Uterus (tissue), 2 donors: ENCODE results near the gene STAT4.

Source experiments
- CTCF ChIP-seq, 4 experiments: fragments of 200-600 bp in 2 of 4; fragments of 450-650 bp in 2 of 4; sonication (generic) in 2 of 4; IDR thresholded peaks; one replicate each; pipeline ENCODE4 v1.5.1; 2016 to 2019; ENCODE audit warnings: antibody characterized with exemption in 4 of 4, mild to moderate bottlenecking in 2 of 4, moderate library complexity in 1 of 4
- POLR2A ChIP-seq, 2 donors: fragments of 450-650 bp; IDR thresholded peaks; one replicate each; pipeline ENCODE4 v1.6.1; 2016; ENCODE audit warnings: antibody characterized with exemption in 2 of 2, mild to moderate bottlenecking in 1 of 2, moderate library complexity in 1 of 2

GRCh38 chr2:190990132-190990531, 160.7 kb downstream of the STAT4 start:
- TF ChIP-seq CTCF (IDR thresholded peaks at IDR 0.05): no peak
- TF ChIP-seq POLR2A (IDR thresholded peaks at IDR 0.05): no peak
